HG03354 (cell line): ENCODE data around the gene DGCR8.

Source experiments
- ATAC-seq: cut with Tn5 transposase; IDR thresholded peaks from one replicate; pipeline ENCODE4 v1.9.1; 2021; ENCODE audit warnings: mild to moderate bottlenecking; ENCODE audit not compliant: unreplicated experiment, poor library complexity, severe bottlenecking

The DGCR8 gene

DNA sequence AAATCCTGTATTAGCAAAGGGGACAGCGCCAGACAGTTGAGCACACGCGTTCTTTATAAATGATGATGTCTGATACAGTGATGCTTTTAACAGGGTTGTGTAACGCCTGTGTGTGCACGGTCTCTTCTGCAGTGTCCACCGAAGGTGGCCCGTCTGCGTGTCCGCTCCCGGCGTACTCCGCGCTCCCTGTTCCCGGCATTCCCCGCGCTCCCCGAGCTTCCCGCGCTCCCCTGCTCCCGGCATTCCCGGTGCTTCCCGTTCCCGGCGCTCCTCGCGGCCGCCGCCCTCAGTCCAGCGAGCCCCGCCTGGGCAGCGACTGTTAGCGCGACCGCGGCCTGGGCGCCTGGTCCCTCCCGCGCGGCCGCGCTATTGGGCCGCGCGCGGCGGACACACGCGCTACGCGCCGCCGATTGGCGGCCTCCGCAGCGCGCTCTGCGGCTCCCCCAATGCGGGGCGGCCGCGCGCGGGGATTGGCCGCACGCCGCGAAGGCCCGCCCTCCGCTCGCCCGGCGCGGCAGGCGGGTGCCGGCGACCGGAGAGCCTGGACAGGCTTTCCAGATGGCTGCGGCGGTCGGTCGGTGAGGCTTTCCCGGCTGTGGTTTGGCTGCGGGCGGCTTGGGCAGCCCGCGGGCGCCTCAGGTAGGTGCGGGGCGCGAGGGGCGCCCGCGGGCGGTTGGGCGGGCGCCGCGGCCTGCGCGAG, at the start of gene DGCR8:
DGCR8 (plus strand) TSS at position 497 of the 700 bp plus-strand sequence. CDS start 5,723 bp downstream, outside the sequence.
- ATAC-seq, result peak; percentile 81

DNA sequence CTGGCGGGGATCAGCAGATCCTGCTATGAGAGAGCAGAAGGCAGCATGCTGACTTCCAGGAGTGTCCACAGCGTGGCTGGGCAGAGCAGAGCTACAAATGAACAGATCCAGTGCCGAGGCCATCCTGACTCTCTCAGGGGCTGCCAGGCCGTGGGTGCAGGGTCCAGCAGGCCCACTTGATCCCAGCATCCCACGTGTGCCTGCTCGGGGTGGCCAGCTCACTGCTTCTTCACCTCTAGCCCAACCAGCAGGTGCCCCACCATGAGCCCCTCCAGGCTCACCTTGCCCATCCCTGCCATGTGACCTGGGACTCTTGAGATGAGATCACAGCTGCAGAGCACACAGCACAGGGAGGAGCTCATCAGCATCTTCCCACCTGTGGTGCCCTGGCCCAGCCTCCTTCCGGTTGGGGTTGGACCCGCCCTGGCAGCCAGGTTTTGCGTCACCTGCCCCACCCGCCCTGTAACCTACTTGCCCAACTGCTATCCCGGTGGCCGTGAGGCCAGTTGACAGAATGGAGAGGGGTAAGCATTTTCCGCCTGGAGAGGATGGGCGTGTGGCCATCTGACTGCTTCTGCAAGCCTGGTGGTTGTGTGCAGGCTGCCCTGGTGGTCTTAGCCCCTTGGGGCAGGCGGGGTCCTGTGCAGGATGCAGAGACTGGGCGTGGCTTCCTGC, 48.2 kb upstream of the DGCR8 start:
- ATAC-seq, result no peak

DNA sequence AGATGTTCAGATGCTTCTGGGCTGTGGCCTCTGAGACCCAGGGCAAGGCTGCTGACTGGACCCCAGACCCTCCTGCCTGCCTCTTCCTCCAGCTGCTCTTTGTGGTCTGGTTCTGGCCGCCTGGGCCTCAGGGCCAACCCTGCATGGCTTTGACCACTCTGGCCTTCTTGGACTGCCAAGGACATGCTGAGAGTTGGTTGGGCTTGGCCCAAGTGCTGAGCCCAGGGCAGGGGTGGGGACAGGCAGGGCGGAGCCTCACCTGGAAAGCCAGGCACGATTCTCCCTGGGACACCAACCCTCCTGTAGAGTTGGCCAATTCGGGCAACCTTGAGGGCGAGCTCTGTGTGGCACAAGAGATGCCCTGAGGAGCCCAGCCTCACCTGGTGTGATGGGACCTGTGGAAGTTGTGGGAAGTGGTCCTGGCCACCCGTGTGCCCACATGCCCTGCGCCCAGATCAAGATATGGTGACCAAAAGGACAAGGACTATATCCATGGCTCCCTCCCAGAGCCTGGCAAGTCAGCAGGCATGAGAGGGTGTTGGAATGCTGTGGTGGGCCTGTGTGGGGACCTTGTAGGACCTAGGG, 47.5 kb upstream of the DGCR8 start:
- ATAC-seq, result no peak

DNA sequence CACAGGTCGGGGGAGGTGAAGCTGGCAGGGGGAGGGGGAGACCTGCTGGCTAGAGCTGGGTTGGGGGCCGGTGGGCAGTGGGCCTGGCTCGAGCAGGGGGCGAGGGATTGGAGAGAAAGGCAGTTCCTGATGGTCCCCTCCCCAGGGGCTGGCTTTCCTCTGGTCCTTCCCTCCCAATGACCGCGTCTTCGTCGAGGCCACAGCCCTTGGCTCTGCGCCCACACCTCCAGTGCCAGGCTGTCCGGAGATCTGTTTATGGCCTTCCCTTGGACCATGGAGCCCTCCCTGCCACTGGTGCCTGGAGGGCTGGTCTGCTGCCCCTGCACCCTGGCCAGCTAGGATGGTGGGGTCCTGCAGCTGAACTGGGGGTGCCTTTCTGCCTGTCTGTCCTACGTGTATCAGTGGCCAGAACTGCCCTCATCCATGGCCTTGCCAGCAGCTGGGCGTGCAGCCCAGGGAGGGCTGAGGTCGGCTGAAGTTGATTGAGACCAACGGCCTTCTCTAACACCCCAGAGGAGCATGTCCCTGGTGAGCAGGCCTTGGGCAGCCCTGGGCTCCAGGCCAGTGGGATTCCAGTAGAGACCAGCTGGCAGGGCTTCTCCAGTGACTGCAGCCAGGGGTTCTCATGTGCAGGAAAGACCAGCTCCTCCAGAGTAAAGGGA, 46.9 kb upstream of the DGCR8 start:
- ATAC-seq, result no peak

DNA sequence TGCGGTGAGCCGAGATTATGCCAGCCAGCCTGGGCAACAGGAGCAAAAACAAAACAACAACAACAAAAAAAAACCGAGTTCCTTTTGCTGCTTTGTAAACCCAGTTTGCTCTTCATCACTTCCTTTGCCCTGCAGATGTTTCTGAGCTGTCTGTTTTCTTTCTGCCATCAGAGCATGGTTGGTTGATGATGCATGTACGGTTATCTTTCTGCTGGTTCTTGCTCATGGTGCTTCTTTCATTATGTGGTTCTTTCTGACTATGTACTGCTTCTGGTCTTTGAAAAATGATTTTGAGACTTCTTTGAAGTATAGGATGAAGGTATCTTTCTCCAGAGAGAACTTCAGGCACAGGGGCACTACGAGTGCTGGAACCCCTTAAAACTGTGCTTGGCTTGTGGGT, 45.9 kb upstream of the DGCR8 start:
- no peak for ATAC-seq

DNA sequence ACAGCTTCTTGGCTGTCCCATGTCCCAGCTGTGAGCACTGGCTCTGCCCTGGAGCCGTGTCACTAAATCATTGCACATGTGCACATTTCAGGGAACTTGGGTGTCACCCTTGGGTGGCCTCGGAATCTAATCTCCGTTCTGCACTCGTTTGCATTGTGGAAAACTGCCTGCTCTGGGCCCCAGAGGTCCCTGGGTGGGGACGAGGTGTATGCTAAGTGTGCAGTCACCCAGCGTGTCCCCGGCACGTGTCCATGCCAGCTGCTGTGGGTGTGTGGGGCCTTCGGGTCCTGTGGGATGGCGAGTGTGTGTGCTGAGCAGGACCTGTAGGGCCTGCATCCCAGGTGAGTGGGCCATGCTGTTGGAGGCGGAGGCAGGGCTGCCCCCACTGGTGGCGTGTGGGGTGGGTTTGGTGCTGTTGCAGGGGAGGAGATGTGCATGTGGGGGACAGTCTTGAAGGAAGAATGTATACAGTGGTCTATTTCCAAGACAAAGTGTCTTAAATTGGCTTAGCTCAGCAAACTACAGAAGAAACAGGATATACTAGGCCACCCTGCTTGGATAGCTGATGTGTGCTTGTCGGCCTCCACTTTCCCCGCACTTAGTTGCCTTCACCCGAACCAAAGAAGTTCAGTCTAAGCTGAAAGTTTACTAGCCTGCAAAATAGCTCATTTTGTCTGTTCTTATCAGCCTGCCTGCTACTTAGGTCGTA, 44.5 kb upstream of the DGCR8 start:
- no peak for ATAC-seq

DNA sequence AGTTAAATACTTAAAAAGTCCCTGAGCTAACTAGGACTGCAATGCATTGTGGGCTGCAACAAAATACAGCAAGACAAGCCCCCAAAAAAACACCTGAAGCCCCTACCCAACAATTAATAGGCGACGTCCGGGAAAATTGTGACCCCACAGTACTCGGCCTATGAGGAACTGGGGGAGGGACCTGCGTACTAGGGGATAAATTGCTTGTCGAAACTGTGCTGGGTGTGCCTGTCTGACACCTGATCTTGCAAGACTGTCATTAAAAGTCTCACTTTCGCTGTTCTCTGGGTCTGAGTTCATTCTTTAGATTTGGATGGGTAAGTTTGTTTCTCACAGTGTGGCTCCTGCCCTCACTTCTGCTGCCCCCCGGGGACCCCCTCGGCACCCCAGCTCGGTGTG, 44.0 kb upstream of the DGCR8 start:
- ATAC-seq, result no peak

DNA sequence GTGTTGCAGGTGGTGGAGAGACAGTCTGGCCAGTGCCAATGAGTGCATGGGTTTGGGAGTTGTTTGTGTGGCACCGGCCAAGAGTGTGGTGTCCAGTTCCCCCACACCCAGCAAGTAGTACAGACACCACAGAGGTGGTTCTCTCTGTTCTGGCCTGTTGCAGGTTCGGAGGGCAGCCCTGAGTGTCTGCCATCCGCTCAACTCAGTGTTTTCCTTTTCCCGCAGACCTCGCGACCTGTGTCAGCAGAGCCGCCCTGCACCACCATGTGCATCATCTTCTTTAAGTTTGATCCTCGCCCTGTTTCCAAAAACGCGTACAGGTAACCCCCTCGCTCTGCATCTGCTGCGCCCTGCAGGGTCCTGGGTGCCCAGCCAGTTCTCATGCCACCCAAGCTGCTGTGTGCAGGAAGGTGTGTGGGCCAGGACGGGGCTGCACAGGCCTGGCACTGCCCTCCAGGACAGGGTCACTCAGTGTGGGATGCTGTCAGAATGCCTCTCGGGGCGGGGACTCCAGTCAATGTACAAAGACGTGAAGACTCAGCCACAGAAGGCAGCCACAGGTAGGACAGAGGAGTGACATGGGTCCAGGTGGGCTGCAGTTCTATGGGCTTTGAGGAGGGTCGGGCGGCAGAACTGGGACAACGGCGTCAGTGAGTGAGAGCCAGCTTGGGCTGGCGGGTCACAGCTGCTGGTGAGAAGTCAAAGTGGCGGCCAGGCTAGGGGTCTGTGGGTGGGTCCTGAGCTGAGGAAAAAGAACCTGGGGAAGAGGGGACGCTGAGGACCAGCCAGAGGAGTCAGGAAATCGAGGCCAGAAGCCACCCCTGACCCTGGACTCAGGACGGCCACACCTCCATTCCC, 43.3 kb upstream of the DGCR8 start:
- no peak for ATAC-seq

DNA sequence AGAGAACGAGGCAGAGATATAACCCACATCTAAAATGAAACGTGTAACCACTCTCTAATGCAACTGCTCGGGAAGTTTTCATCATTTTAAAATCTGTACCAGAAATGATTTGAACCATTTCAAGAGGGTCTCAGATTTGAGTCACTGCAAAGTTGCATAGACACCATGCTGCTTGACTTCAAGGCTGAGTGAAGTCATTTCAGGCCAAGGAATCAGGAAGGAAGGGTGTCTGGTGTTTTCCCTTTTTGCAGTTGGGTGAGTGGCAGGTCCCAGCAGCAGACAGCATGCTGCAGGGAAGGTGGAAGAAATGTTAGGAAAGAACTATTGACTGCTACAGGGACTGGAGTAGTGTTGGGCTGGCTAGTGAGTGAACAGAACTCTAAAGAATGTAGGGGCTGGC, 42.6 kb upstream of the DGCR8 start:
- ATAC-seq, result no peak

DNA sequence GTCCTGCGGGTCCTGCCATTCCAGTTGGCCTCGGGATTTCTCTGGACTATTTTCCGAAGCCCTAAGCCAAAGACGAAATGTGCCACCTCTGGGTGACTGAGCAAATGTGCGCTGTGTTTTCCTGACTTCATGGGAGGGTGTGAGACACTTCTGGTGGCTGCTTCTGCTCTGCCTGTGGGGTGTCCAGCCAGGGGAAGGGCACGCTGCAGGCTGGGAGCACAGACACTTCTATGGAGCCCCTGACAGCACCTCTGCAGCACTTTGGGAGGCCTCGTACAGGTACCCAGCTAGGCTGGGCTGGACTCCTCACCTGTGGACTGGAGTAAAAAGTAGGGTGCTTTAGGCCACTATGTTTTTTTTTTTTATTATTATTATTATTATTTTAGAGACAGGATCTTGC, 41.5 kb upstream of the DGCR8 start:
- ATAC-seq, result no peak

DNA sequence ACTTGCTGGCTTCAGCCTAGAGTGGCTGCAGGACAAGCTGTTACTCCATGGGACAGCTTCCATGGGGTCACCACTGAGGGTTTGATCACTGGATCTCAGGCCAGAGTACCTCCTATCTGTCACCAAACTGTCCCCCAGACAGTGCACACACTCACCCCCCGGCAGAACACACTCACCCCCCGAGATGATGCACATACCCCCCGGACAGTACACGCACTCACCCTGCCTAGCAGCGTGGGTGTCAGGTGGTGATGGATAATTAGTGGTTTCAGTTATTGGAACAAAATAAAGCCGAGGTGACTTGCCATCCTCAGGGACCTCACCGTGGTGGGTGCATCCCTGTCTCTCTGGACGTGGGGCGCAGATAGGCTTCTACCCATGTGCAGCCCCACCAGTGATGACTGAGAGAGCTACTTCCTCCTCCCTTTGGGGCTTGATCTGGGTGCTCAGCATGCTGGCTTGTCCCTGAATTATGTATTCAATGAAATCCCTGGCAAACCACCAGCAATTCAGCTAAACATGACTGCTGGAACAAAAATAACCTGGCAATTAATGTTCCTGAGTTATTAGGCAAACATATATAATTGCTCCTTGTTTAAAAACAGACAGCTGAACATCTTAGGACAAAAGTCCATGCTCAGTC, 40.2 kb upstream of the DGCR8 start:
- no peak for ATAC-seq

DNA sequence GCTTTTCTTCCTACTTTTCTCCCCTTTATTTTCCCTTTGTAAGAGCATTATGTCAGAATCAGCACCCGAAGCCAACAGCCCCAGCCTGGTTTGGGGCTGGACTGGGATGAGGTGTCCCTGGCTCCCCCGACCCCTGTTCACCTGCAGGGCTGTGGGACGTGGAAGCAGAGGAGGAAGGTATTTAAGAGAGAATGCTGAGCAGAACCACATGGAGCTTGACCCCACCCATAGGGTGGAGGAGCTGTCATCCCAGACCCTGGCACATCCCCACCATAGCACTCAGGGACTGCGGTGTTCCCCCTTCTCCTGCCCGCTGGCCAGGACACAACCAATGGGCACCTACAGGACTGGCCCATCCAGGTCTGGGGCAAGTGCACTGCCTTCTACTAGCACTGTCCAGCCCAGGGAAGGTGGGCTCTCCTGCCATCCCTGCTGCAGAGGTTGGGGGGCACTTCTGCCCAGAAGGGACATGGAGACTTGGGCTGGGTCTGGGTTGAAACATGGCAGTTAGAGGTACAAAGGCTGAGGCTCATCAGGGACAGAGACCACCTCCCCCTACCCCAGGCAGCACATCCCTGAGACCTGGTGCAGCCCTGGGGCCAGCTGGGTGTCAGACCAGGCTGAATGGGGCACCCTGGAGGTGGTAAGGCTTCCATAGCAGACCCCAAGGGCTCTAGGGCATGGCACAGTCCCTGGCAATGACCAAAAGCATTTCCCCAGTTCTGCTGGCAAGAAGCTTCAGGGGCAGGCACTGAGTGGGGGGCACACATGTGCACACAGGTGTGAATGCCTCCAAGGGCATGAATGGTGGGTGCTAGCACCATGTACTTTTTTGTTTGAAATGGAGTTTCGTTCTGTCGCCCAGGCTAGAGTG, 39.5 kb upstream of the DGCR8 start:
- no peak for ATAC-seq

DNA sequence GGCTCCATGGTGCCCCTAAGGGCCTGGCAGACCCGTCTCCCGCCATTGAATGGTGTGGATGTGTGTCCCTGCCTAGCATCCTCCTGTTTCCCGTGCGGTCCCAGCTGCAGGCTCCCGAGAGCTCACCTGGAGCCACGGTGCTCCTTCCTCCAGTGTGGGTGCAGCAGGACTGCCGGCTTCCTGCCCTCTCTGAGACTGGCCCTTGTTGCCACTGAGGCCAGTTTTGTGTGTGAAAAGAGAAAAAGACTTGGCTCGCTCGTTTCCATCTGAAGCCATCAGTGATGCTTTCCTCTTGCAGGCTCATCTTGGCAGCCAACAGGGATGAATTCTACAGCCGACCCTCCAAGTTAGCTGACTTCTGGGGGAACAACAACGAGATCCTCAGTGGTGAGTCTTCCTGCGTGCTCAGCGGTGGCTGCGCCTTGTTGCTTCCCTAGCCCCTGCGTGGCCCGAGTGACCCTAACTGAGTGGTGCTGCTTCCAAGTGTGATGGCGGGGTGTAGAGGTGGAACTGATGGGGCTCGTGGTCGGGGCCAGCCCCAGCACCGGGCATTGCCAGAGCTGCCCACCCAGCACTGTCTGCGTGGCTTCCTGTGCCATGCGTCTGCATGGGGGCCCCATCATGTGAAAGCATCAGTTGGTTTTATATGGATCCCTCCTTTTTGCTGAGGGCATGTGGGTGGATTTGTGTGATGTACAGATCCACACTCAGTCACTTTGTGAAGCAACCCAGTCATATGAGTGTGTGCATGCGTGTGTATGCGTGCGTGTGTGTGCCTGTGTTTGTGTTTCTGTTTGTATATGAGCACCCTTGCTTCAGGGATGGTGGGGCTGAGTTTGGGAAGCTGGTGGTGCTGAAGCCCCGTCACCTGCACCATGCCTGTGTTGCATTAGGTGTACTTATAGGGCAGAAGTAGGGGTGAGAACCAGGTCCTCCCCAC, 36.7 kb upstream of the DGCR8 start:
- no peak for ATAC-seq

DNA sequence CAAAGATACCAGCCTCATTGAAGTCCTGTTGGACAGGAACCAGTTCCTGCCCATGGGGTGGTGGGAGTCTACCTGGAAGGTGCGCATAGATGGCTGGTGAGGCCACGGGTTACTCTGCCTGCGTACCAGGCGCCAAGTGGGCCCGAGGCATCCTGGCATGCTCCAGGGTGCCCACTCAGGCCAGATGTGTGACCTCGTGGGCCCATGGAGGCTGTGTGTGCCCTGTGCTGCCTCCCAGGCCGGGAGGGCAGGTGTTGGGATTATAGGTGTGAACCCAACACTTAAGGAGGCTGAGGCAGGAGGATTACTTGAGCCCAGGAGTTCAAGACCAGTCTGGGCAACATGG, 36.1 kb upstream of the DGCR8 start:
- no peak for ATAC-seq

DNA sequence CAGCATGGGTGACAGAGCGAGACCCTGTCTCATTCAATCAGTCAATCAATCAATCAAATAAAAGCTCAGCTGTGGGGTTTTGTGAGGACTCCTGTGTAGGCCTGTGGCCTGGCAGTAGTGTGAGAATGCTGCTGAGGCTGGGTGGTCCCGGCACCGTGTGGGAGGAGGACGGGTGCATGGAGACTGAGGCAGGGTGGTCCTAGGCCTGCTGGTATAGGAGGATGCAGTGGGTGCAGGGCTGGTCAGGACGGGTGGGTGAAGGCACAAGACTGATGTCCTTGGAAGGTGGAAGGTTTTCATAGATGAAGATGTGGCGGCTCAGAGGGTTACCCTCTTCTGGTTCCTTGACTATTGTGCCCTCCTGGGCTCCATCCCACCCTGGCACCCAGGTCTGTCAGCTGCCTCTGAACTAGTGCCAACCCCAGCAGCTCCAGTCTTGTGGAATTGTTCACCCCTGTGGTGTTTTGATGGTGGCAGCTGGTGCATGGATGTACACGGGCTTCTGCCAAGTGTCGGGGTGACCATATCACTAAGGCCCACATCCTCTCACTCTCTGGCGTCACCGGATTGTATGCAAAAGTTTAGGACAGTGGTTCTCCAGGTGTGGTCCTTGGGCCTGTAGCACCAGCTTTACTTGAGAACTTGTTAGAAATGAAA, 35.4 kb upstream of the DGCR8 start:
- ATAC-seq, result no peak

DNA sequence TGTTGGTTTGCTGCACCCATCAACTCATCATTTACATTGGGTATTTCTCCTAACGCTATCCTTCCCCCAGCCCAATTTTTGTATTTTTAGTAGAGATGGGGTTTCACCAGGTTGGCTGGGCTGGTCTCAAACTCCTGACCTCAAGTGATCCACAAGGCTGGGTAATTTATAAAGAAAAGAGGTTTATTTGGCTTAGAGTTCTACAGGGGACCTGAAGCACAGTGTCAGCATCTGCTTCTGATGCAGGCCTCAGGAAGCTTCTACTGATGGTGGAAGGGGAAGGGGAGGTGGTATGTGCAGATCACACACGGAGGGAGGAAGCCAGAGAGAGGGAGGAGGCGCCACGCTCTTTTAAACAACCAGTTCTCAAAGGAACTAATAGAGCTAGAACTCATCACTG, 33.3 kb upstream of the DGCR8 start:
- ATAC-seq, result no peak
